Fibroblast of the conjunctiva (primary cell): ENCODE data around the gene NPHP4.

Source experiments
- DNase-seq: peaks from one replicate; pipeline ENCODE4 v3.0.0-alpha.2; 2010; ENCODE audit warnings: low read depth

Gene NPHP4

GRCh38 chr1:5971471-5972197, 20.6 kb downstream of the NPHP4 start:
- no peak for DNase-seq

DNA sequence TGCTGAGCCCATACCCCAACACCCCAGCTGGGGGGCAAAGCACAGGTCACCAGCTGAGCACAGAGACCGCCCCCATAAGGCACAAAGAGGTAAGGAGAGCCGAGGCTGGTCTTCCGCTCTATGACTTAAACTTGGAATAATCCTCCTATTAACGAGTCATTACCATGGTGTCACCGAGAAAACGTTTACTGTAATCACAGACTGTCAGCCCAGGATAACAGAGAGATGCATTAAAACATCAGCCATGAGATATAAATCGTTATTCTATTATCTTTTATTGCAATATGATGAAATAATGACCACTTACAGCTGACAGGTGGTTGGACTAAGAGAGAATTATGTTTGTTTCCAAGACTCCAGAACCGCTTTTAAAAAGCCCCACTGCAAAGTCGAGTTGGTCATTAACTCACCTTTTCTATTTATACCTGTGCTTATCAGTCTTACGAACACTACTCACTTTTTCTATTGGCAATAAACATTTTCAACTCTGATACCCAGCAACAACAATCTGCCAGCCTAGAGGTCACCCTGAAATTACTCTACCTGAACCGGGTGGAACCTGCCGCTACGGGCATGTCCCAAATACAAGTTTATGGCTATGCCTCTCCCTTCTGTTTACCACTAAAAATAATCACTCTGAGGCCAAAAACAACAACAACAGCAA, 21.5 kb downstream of the NPHP4 start:
- no peak for DNase-seq

GRCh38 chr1:5969168-5969567, 23.1 kb downstream of the NPHP4 start:
- DNase-seq, result no peak

GRCh38 chr1:5968161-5968736, 24.0 kb downstream of the NPHP4 start:
- DNase-seq, result no peak

DNA sequence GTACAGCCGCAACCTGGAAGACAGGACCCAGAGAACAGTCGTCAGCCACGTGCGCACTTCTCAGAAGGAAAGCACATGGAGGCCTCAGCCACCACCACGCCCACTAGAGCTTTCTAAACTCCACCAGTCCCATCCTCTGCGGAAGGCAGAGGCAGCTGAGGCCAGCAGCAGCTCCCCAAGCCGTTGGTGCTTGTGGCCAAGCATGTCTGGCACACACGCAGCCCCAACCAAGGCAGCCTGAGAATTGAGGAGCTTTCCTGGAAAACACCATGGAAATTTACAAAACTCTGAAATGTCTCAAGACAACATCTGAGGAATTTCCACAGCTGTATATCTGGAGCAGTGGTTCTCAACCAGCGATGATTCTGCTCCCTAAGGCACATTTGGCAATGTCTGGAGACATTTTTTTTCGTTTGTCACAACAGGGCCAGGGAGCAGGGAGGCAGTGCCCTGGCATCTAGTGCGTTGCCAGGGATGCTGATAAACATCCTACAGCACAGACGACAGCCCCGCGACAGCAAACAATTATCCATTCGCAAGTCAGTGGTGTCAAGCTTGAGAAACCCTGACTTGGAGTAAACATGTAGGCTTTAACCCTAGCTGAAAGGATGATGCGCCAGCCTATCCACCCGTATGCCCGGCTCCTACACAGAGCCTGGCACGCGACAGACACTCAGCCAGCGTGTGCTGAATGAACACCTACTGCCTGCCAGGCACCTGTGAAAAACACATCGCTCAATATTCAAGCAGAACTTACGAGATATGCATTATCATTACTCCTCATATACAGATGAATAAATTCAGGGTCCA, 24.7 kb downstream of the NPHP4 start:
- DNase-seq, result no peak

- no peak for DNase-seq
Measured at GRCh38 chr1:5966543-5967205, 25.6 kb downstream of the NPHP4 start.

- DNase-seq, result no peak
Measured at GRCh38 chr1:5965586-5966131, 26.6 kb downstream of the NPHP4 start.

DNA sequence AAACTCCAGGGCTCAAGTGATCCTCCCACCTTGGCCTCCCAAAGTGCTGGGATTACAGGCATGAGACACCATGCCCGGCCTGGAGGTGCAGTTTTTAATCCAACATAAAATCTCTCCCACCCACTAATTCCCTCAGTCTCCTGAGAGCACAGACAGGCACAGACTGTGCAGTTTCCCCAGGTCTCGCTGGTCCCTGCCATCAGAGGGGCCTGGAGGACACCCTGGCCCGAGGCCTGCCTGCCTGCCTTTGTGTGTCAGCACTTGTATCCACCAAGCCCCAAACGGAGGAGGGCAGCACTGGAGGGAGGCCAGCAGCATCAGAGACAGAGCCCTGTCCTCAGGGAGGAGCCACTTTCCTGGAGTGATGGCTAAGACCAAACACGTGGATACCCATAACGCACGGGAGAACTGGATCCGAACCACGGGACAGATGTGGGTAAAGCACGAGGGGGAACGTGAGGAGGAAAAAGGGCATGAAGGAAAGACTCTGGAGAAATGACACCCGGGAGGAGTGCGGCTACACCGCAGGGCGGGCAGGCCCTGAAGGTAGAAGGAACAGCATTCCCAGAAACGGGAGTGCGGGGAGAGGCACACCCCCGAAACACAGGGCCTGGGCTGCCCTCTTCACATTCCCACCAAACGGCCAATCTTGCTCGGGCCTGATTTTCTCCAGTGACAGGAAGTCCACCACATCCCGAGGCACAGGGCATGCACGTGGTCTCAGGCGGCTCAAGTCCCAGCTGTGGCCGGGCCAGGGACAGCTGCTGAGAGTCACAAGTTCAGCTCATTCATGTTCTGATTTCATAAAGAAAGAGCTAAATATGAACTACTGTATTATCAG, 29.7 kb downstream of the NPHP4 start:
- no peak for DNase-seq

GRCh38 chr1:5961601-5962000, 30.6 kb downstream of the NPHP4 start:
- DNase-seq, result no peak

- no peak for DNase-seq
Measured at GRCh38 chr1:5960336-5960735, 31.9 kb downstream of the NPHP4 start.

DNA sequence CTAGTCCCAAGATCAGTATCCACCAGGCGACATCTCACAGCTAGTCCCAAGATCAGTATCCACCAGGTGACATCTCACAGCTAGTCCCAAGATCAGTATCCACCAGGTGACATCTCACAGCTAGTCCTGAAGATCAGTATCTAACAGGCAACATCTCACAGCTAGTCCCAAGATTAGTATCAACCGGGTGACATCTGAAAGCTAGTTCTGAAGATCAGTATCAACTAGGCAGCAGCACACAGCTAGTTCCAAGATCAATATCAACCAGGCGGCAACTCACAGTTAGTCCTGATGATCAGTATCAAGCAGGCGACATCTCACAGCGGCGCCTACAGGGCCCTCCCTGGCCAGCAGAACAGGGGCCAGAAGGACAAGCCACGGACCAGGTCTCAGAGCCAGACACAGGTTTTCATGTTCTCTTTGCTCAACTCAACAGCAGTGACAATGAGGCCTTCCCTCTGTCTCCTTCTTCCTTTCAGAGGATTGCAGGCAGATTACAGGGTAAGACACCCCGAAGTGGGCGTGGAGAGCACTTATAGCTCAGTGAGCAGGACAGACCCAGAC, 32.5 kb downstream of the NPHP4 start:
- DNase-seq, result no peak

DNA sequence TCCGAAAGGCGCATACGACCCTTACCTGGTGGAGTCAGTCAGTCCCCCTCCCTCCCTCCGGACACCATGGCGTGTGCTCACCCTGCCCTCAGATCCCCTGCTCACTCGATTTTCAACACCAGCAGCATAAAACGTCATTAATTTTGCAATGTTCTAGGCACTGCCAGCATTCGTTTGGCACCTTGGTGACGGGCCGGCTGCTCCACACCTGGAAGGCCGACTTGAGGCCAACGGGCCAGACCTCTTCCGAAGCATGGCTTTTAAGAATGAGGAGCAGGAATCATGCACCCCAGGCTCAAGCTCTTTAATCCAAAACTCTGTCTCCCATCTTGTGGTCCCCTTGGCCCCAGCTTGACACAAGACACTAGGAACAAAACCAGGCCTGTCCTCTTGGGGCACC, 33.1 kb downstream of the NPHP4 start:
- DNase-seq, result no peak

- DNase-seq, result no peak
Measured at GRCh38 chr1:5956022-5956830, 36.0 kb downstream of the NPHP4 start.

- no peak for DNase-seq
Measured at GRCh38 chr1:5955479-5955977, 36.7 kb downstream of the NPHP4 start.

DNA sequence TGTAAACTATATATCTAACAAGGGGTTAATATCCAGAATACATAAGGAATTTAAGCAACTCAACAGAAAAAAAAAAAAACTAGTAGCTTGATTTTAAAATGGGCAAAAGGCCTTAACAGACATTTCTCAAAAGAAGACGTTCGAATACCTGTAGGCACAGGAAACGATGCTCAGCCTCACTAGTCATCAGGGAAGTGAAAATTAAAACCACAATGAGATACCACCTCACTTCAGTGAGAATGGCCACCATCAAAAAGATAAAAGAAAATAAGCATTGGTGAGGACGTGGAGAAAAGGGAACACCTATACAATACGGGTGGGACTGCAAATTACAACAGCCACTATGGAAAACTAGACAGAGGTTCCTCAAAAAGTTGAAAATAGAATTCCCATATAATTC, 37.3 kb downstream of the NPHP4 start:
- no peak for DNase-seq

- no peak for DNase-seq
Measured at GRCh38 chr1:5953386-5953785, 38.8 kb downstream of the NPHP4 start.

GRCh38 chr1:5951846-5952410, 40.3 kb downstream of the NPHP4 start:
- DNase-seq, result no peak

DNA sequence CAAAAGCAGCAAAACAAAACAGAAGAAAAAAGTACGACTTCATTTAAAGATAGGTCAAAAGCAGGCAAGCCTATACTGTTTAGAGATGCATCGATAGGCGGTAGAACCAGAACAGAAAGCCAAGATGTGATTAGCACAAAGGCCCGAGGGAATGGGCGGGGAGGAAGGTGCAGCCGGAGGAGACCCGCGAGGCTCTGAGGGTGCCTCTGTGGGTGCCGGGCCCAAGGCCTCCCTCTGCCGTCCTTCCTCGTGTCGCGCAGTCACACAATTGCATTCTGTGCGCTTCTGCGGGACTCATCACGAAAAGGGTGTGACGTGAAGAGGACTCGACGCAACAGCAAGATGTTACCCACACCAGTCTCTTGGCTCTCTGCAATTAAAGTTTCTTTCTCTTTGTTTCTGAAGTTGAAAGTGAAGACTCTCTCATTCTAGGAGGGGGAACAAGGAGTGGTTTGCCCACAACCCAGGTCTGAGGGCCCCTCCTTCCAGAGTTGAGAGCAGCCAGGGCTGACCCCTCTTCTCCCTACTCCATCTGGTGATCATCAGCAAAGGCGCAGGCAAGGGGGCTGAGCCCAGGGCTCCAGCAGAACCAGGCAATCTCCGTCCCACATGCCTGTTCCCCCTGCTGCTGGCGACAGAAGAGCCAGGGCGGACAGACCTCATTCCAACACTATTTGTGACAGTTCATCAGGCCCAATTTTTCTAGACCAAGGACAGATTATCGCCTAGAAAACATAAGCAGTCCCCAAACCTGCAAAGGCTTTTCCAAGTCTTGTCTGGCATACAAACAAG, 41.0 kb downstream of the NPHP4 start:
- no peak for DNase-seq
